Large intestine (tissue), 3 donors: Measurements from ENCODE around the gene MIDN. TPM values are rescaled to one million over a fixed set of nuclear protein-coding genes. Genes with fewer than 3 reads are reported as not detected.

Experiments used
- DNase-seq, 2 donors: peaks; one replicate each; pipeline versions ENCODE4 v3.0.0 to v3.0.0-alpha.2; 2013
- H3K27ac ChIP-seq: one replicate; pipeline ENCODE4 v1.5.1; 2013; ENCODE audit warnings: low read length
- H3K27me3 ChIP-seq: 2 replicates; pipeline ENCODE4 v1.6.1; 2013; ENCODE audit warnings: low read length; ENCODE audit not compliant: control insufficient read depth, insufficient read depth
- H3K36me3 ChIP-seq: 2 replicates; pipeline ENCODE4 v1.6.1; 2013; ENCODE audit warnings: low read length; ENCODE audit not compliant: control insufficient read depth, insufficient read depth
- H3K4me1 ChIP-seq: one replicate; pipeline ENCODE4 v1.6.1; 2013; ENCODE audit warnings: low read length; ENCODE audit not compliant: control insufficient read depth, insufficient read depth
- H3K4me3 ChIP-seq: one replicate; pipeline ENCODE4 v1.5.1; 2013; ENCODE audit warnings: low read length
- H3K9me3 ChIP-seq: one replicate; pipeline ENCODE4 v1.6.1; 2013; ENCODE audit warnings: mild to moderate bottlenecking, low read depth, low read length, moderate library complexity; ENCODE audit not compliant: control insufficient read depth
- WGBS: methylation state at CpG from one replicate; pipeline ENCODE4 v1.1.5; 2013; ENCODE audit warnings: low lambda C conversion rate; ENCODE audit not compliant: insufficient coverage; 5-methylcytosine and 5-hydroxymethylcytosine counted together
- polyA plus RNA-seq: library from polyadenylated mRNA; unstranded; fragments of 120-200 nt; gene quantifications from one replicate; pipeline ENCODE4 v1.2.1, GENCODE V29; 2013

Gene MIDN
- polyA plus RNA-seq, 1 donor, result 110 TPM

DNA sequence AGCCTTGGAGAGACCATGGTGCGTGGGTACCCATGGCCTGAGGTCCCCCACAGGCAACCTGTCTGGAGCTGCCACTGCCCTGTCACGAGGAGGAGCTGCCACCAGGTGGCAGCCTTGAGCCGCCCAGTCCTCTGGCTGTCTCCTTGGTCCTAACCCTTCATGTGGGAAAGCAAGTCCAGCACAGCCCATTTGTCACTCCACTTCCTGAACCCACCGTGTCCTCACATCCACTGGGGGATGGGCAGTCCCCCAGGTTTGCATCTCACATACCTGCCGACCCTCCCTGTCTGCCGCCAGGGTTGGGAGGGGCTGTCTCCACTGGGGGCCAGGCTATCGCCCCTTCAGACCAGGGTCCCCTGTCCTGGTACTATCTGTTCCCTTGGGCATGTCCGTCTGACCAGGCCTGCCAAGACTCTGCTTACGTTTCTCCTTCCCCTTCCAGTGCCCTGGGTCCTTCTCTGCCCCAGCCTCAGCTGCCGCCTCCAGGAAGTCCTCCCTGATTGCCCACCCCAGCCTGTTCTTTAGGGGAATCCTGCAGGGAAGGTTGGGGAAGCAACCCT is 31.5 kb downstream of the MIDN start:
- Histone ChIP-seq H3K4me1 (peaks cover 35% of the 10 kb centered on the region), H3K27me3 (no peaks in the 10 kb centered on the region), H3K36me3 (peaks cover 23% of the 10 kb centered on the region), H3K4me3 (no peak overlapping the region), H3K27ac (no peak overlapping the region), H3K9me3 (peaks cover 14% of the 10 kb centered on the region)
- DNase-seq, result peak; percentile 75 to 86
- 40% methylated on average over 1 of the region's 10 CpGs for WGBS

GRCh38 chr19:1280636-1281568 is 32.5 kb downstream of the MIDN start:
- no peak overlapping the region for H3K27ac ChIP-seq
- no CpG with 5 or more reads among the region's 53 CpGs for WGBS
- no peak for DNase-seq
- H3K36me3 ChIP-seq, result peaks cover 20% of the 10 kb centered on the region
- peaks cover 38% of the 10 kb centered on the region for H3K4me1 ChIP-seq
- peaks cover 8% of the 10 kb centered on the region for H3K9me3 ChIP-seq
- H3K4me3 ChIP-seq, result no peak overlapping the region
- peaks cover 2% of the 10 kb centered on the region for H3K27me3 ChIP-seq

DNA sequence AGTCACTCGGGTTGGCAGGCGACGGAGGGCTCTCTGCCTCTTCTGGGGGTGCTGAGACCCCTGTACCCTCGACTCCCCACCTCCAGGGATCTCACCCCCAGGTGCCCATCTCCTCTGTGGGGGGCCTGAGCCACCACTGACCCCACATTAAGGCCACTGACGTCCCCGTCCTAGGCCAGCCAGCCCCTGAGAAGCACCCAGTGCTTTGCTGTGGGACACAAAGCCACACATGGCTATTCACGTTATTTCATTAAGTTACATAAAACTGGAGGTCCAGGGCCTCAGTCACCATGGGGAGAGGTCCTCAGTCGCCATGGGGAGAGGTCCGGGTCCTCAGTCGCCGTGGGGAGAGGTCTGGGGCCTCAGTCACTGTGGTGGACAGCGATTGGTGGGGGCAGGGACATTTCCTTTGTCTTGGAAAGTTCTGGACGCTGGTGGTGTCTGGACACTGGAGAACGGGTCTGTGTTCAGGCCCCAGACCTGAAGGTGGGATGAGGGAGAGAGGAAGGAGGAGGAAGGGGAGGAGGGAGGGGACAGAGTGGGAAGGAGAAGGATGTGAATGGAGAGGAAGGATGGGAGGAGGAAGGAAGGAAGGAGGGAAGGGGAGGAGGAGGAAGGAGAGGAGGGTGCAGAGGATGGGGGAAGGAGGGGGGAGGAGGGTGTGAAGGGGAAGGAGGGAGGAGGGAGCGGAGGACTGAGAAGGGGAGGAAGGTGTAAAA is 33.3 kb downstream of the MIDN start:
- H3K9me3 ChIP-seq, result peaks cover 6% of the 10 kb centered on the region
- H3K4me3 ChIP-seq, result no peak overlapping the region
- WGBS, result no CpG with 5 or more reads among the region's 15 CpGs
- H3K4me1 ChIP-seq, result peaks cover 30% of the 10 kb centered on the region
- H3K27me3 ChIP-seq, result peaks cover 6% of the 10 kb centered on the region
- H3K27ac ChIP-seq, result no peak overlapping the region
- peaks cover 20% of the 10 kb centered on the region for H3K36me3 ChIP-seq
- DNase-seq, result no peak

GRCh38 chr19:1282588-1283206 is 34.3 kb downstream of the MIDN start:
- no CpG with 5 or more reads among the region's 18 CpGs for WGBS
- Histone ChIP-seq H3K36me3 (peaks cover 20% of the 10 kb centered on the region), H3K4me1 (peaks cover 26% of the 10 kb centered on the region), H3K27ac (no peak overlapping the region), H3K9me3 (peaks cover 6% of the 10 kb centered on the region), H3K4me3 (no peak overlapping the region), H3K27me3 (peaks cover 10% of the 10 kb centered on the region)
- DNase-seq, result no peak

GRCh38 chr19:1283207-1283916 is 35.0 kb downstream of the MIDN start:
- Histone ChIP-seq H3K9me3 (peaks cover 6% of the 10 kb centered on the region), H3K4me3 (no peak overlapping the region), H3K4me1 (peaks cover 26% of the 10 kb centered on the region), H3K36me3 (peaks cover 16% of the 10 kb centered on the region), H3K27ac (peak overlapping the region; percentile 71), H3K27me3 (peaks cover 10% of the 10 kb centered on the region)
- WGBS, result 100% methylated on average over 2 of the region's 29 CpGs
- no peak for DNase-seq

GRCh38 chr19:1283917-1284292 is 35.5 kb downstream of the MIDN start:
- DNase-seq, result no peak
- Histone ChIP-seq H3K4me1 (peaks cover 26% of the 10 kb centered on the region), H3K36me3 (peaks cover 13% of the 10 kb centered on the region), H3K4me3 (no peak overlapping the region), H3K27me3 (peaks cover 10% of the 10 kb centered on the region), H3K27ac (peak overlapping the region; percentile 71), H3K9me3 (peaks cover 6% of the 10 kb centered on the region)
- WGBS, result no CpG with 5 or more reads among the region's 12 CpGs

DNA sequence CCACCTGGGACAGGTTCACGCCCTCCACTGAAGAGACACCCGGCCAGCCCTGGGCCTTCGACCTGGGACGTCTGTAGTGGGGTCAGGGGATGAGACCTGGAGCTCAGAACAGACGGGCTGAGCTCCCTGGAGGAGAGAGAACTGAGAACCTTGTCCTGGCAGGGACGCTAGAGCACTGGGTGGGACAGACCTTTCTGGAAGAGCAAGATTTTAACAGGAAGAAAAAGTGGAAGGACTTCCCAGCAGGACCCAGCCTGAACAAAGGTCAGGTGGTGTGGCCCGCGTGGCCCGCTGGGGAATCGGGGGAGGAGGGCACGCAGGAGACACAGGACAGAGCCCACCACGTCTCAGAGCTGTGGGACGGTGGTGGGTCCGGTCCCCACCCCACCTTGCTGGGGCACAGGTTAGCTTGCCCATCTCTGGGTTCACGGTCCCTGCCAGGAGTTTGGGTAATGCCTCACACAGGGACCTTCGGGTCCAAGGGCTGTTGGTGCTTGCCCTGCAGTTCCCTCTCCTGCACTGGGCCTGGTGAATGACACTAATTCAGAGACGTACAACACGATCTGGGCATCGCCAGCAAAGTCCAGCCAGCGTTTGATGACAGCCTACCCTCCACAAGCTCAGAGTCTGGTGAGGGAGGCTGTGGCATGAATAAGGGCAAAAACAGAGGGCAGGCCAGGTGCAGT is 36.1 kb downstream of the MIDN start:
- WGBS, result no CpG with 5 or more reads among the region's 20 CpGs

GRCh38 chr19:1284979-1285736 is 36.8 kb downstream of the MIDN start:
- WGBS, result no CpG with 5 or more reads among the region's 51 CpGs
- Histone ChIP-seq H3K27ac (peak overlapping the region; percentile 71), H3K4me1 (peaks cover 36% of the 10 kb centered on the region), H3K9me3 (peaks cover 6% of the 10 kb centered on the region), H3K4me3 (no peak overlapping the region), H3K27me3 (peaks cover 10% of the 10 kb centered on the region), H3K36me3 (peaks cover under 1% of the 10 kb centered on the region)
- peak in 1 of 2 donors; percentile 60 for DNase-seq

More for the DNA sequence above, 36.1 kb downstream of the MIDN start:
- Histone ChIP-seq H3K27ac (peak overlapping the region; percentile 71), H3K9me3 (peaks cover 6% of the 10 kb centered on the region), H3K36me3 (peaks cover 7% of the 10 kb centered on the region), H3K4me3 (no peak overlapping the region), H3K27me3 (peaks cover 10% of the 10 kb centered on the region), H3K4me1 (peaks cover 30% of the 10 kb centered on the region)
- DNase-seq, result peak; percentile 73 to 92
